HG03342 (cell line): ENCODE measurements around the gene AGBL1.

ENCODE experiments used
- ATAC-seq: cut with Tn5 transposase; IDR thresholded peaks from one replicate; pipeline ENCODE4 v1.9.1; 2021; ENCODE audit warnings: mild to moderate bottlenecking, moderate library complexity; ENCODE audit not compliant: unreplicated experiment

The AGBL1 gene

GRCh38 chr15:86903642-86904421, 824.2 kb downstream of the AGBL1 start:
- ATAC-seq = no peak

GRCh38 chr15:86905625-86906256, 826.1 kb downstream of the AGBL1 start:
- ATAC-seq = no peak

DNA sequence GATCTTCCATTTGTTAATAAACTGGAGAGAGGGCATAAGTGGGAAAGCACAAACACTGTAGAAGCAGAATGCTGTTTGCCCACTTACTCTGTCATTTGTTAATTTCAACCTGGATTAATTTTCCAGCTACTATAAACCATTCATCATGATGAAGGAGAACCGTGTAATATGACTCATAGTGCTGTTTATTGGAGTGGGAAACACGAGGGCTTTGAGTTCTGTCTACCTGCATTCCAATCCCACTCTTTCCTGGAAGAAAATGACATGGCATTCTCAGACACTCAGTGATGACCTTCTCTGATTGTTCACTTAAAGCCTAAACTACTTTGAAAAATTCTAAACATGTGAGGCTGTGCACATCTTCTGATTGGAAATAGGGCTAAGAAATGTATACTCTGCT, 826.7 kb downstream of the AGBL1 start:
- ATAC-seq = no peak

GRCh38 chr15:86911022-86911421, 831.4 kb downstream of the AGBL1 start:
- no peak for ATAC-seq

DNA sequence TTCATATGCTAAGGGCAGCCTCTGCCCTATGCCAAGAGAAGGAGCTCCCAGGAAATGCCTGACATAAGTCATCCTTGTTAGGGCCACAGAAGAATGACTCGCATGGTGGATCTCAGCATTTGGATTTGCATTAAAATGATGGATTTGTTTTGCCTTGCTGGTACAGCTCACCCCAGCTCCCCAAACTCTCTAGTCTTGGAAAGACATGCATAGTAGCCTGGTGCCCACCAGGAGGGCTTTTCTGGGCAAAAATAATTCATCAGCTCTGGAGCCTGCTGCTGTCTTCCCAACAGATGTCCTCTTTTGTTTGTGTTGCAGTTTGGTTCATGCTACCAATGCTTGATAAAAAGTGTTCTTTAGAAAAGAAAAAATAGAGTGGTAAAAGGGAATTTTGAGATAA, 833.0 kb downstream of the AGBL1 start:
- ATAC-seq = no peak

DNA sequence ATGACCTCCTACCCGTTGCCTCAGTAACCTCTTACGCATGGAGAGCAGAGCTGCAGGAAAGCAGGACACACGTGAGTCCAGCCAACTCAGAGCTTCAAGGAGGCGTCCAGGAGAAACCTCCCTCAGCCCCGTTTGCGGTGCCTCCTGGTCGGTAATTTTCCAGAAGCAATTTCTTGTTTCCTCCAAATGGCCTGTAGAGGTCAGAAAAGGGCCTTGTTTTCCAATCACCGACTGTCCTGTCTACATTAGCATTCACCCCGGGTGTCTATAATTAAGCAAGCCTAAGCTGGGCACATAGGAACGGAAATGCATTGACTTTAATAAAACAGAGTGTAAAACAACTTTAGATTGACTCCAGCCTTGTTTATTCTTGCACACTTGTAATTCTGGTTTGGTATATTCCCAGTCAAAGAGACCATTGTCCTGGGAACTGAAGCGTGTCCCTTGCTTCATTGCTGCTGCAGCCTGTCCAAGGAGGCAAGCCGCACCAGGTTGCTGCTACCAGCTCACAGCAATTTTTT, 836.2 kb downstream of the AGBL1 start:
- no peak for ATAC-seq

- no peak for ATAC-seq
Measured at GRCh38 chr15:86916671-86917360, 837.1 kb downstream of the AGBL1 start.

DNA sequence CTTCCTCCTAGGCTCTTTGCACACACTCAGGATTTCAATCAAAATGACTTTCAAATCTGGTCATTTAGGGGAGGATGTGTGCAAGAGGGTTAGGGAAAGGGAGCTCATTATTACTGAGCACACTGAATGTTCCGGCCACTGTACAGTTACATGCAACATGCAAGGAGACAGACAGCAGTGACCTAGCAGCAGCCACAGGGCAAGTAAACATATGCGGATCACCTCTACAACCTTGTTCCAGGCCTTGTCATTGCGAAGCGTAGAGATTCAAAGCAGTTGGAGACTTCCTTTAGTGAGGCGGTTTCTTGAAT, 837.6 kb downstream of the AGBL1 start:
- ATAC-seq = no peak

GRCh38 chr15:86919581-86919980, 839.9 kb downstream of the AGBL1 start:
- no peak for ATAC-seq

DNA sequence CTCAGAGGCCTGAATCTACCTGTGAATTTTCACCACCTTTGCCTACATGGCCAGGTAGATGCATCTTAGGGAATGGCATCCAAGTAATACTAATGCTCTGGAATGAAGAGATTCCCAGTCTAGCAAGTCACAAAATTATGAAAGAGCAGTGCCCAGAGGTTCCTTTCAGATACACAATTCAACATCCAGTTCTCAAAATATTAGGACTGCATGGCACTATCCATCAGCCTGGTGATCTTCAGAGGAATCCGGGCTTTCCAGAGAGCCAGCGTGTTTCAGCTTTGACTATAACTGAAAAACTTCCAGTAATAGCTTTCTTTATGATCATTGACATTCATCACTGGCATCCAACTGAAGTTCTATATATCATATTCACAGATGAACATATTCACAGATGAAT, 849.8 kb downstream of the AGBL1 start:
- no peak for ATAC-seq

GRCh38 chr15:86932456-86932855, 852.8 kb downstream of the AGBL1 start:
- ATAC-seq = no peak

- ATAC-seq = no peak
Measured at GRCh38 chr15:86935841-86936240, 856.2 kb downstream of the AGBL1 start.

GRCh38 chr15:86942285-86942684, 862.6 kb downstream of the AGBL1 start:
- no peak for ATAC-seq

DNA sequence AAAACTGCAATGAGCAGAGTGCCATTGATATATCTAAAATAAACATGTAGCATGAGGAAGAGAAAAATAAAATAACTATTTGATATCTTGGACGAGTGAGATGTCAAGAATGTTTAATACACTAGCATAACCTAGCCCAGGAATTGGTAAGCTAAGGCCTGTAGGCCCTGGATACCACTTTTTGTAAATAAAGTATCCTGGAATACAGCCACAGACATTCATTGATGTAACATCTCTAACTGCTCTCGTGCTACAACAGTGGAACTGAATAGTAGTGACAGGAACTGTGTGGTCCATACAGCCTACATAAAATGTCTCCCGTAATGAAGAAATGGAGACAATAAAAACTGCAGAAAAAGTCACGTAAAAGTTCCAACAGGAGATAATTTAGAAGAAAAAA, 869.0 kb downstream of the AGBL1 start:
- no peak for ATAC-seq

GRCh38 chr15:86959254-86959653, 879.6 kb downstream of the AGBL1 start:
- ATAC-seq = no peak

DNA sequence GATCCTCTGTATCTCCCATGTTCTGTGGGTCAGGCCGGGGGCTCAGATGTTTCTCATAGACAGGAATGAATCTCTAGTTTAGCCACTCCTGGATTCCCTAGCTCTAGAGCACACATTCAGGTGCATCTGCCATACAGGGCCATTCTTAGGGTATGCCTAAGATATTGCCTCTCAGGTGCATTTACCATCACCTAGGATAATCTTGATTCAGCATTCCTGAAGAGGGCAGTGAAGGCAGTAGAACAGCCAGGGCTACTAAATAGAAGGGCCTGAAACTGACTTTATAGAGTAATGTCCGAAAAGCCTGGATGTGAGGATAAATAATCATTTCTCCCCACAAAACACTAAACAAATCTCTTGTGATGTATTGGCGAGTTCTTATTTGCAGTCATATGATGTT, 882.0 kb downstream of the AGBL1 start:
- no peak for ATAC-seq

GRCh38 chr15:86964271-86964670, 884.6 kb downstream of the AGBL1 start:
- ATAC-seq = no peak

DNA sequence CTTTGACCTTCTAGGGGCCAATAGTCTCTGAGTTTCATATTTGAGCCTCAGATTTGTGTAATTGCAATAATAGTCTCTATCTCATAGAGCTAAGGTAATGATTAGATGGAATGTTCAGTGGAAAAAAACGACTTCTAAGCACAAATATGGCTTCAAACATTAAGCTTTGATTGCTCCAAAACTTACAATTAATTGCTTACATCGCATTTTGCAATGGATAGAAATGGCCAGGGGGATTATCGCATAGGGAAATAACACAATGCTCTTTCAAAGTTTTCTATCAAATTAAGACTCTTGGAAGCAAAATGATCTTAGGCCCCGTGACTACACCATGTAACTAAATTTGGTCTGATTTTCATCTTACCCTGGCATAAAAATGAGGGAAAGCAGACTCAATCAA, 888.6 kb downstream of the AGBL1 start:
- ATAC-seq = no peak

DNA sequence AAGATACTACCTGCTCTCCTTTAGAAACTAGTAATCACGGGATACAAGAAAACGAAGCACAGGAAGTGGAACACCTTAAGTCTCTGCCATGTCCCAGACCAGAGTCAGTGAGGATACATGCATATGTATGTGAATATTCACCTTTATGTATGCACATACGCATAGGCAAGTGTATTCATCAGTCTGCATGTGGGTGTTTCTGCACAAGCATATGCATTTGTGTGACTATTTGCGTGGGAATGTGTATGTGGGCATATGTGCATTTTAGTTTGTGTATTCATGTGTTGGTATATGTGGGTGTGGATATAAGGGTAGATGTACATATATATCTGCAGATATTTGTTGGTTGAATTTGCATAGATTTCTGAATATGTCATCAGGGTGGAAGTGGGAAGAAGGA, 889.7 kb downstream of the AGBL1 start:
- no peak for ATAC-seq

DNA sequence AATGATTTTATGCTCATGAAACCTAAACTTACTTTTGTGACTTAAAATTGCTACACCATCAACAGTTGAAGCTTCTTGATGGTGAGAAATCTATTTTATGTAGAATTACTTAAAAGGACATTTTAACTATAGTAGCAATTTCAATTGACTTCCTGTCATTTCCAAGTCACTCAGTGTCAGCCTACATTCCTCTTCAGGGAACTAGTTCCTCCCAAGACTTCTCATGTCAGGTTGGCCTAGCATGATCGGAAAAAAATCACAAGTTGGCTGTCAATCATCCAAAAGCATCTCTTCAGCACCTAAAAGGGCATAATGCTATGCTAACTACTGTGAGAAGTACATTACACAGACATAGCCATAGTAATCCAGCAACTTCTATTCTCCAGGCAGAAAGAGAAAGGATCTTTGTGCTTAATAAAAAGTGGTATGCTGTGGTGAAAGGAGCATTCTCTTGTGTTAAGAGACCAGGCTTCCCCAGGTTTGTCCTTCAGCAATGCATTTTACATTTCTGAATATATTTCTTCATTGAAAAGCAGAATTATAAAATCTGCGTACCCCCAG, 893.7 kb downstream of the AGBL1 start:
- no peak for ATAC-seq

DNA sequence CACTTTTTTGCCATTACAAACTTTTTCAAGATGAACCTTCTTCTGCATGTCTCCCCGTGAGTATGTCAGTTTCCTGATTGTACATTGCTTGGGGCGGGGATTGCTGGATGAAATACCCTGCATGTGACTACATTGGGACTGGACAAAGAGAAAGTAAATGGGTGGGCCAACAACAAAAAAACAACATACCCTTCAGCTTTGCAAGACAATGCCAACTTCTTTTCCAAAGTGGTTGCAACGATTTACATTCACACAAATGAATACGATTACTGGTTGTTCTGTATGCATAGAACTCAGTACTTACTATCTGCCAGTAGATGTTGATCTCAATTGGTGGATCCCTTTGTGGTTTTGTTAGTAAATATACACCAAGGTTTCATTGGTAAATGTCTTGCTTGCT, 908.4 kb downstream of the AGBL1 start:
- no peak for ATAC-seq

DNA sequence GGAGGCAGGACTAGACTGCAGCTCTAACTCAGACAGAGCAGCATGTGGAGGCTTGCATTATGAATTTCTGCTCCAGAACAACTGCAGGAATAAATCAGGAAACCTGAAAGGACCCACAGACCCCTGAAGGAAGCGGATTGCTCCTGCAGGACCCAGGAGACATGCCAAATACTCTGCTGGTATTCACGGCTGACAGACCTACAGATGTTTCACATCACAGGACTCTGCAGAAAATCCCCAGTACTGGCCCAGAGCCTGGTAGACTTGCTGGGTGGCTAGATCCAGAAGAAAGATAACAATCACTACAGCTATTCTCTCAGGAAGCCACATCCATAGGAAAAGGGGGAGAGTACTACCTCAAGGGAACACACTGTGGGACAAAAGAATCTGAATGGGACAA, 942.1 kb downstream of the AGBL1 start:
- ATAC-seq = no peak
